ENCODE data around the gene CTBP2.
"Not testable (repeated sequence)": the region's sequence is repeated elsewhere in the genome, so short reads cannot be mapped to it uniquely, and the experiment has no call there.

CTBP2 gene

GRCh38 chr10:125151170-125151552 is 9.2 kb downstream of the CTBP2 start:
- peaks cover 1% of the 10 kb centered on the region for H3K27me3 ChIP-seq (replicated peaks; ENCODE audit: control insufficient read depth, insufficient read depth, low read length)
- TF ChIP-seq CTCF (IDR thresholded peaks at IDR 0.05; ENCODE audit: insufficient read depth, low read length, poor library complexity, severe bottlenecking), result no peak
- no peaks in the 10 kb centered on the region for H3K36me3 ChIP-seq (ENCODE audit: control insufficient read depth, insufficient read depth, low read length)
- no peak for DNase-seq (ENCODE audit: extremely low read depth, insufficient read length)
- H3K4me3 ChIP-seq (replicated peaks; ENCODE audit: low read depth, low read length), result no peak overlapping the region

GRCh38 chr10:125150376-125151083 is 9.8 kb downstream of the CTBP2 start:
- DNase-seq (ENCODE audit: extremely low read depth, insufficient read length); H3K27me3 ChIP-seq (replicated peaks; ENCODE audit: control insufficient read depth, insufficient read depth, low read length): not testable (repeated sequence)

GRCh38 chr10:125149680-125150047 is 10.7 kb downstream of the CTBP2 start:
- no peak overlapping the region for H3K4me3 ChIP-seq (replicated peaks; ENCODE audit: low read depth, low read length)
- no peaks in the 10 kb centered on the region for H3K36me3 ChIP-seq (ENCODE audit: control insufficient read depth, insufficient read depth, low read length)
- no peak for TF ChIP-seq CTCF (IDR thresholded peaks at IDR 0.05; ENCODE audit: insufficient read depth, low read length, poor library complexity, severe bottlenecking)
- H3K27me3 ChIP-seq (replicated peaks; ENCODE audit: control insufficient read depth, insufficient read depth, low read length), result peaks cover 1% of the 10 kb centered on the region
- no peak for DNase-seq (ENCODE audit: extremely low read depth, insufficient read length)

More at GRCh38 chr10:125150376-125151083, 9.8 kb downstream of the CTBP2 start:
- H3K4me3 ChIP-seq (replicated peaks; ENCODE audit: low read depth, low read length); H3K36me3 ChIP-seq (ENCODE audit: control insufficient read depth, insufficient read depth, low read length): not testable (repeated sequence)

GRCh38 chr10:125149036-125149679 is 11.2 kb downstream of the CTBP2 start:
- Histone ChIP-seq H3K4me3 (replicated peaks; ENCODE audit: low read depth, low read length) (no peak overlapping the region), H3K27me3 (replicated peaks; ENCODE audit: control insufficient read depth, insufficient read depth, low read length) (peaks cover 1% of the 10 kb centered on the region), H3K36me3 (ENCODE audit: control insufficient read depth, insufficient read depth, low read length) (no peaks in the 10 kb centered on the region)
- no peak for DNase-seq (ENCODE audit: extremely low read depth, insufficient read length)
- no peak for TF ChIP-seq CTCF (IDR thresholded peaks at IDR 0.05; ENCODE audit: insufficient read depth, low read length, poor library complexity, severe bottlenecking)

- no peak for DNase-seq (ENCODE audit: extremely low read depth, insufficient read length)
- Histone ChIP-seq H3K4me3 (replicated peaks; ENCODE audit: low read depth, low read length) (no peak overlapping the region), H3K27me3 (replicated peaks; ENCODE audit: control insufficient read depth, insufficient read depth, low read length) (peaks cover 1% of the 10 kb centered on the region), H3K36me3 (ENCODE audit: control insufficient read depth, insufficient read depth, low read length) (no peaks in the 10 kb centered on the region)
- no peak for TF ChIP-seq CTCF (IDR thresholded peaks at IDR 0.05; ENCODE audit: insufficient read depth, low read length, poor library complexity, severe bottlenecking)
Observed at GRCh38 chr10:125148528-125148927, 11.8 kb downstream of the CTBP2 start.

- H3K4me3 ChIP-seq (replicated peaks; ENCODE audit: low read depth, low read length), result no peak overlapping the region
- peaks cover 1% of the 10 kb centered on the region for H3K27me3 ChIP-seq (replicated peaks; ENCODE audit: control insufficient read depth, insufficient read depth, low read length)
- DNase-seq (ENCODE audit: extremely low read depth, insufficient read length), result no peak
- TF ChIP-seq CTCF (IDR thresholded peaks at IDR 0.05; ENCODE audit: insufficient read depth, low read length, poor library complexity, severe bottlenecking), result no peak
- H3K36me3 ChIP-seq (ENCODE audit: control insufficient read depth, insufficient read depth, low read length), result no peaks in the 10 kb centered on the region
Observed at GRCh38 chr10:125147971-125148439, 12.4 kb downstream of the CTBP2 start.

Data from GM06990 (cell line).